ENCODE data around the gene SLAMF1. TPM values are rescaled to one million over a fixed set of nuclear protein-coding genes. Genes with fewer than 3 reads are reported as not detected.

Gene SLAMF1
- total RNA-seq, 2 donors from 2014 or later, result 1.8 to 2.3 TPM

- no peaks in the 10 kb centered on the region for H3K4me1 ChIP-seq (ENCODE audit: control insufficient read depth in 1 of 2, low read depth in 2 of 2)
- H3K4me3 ChIP-seq, result no peak overlapping the region
- DNase-seq (ENCODE audit: low spot score) (no peak), ATAC-seq (ENCODE audit: insufficient number of reproducible peaks, low FRiP score, low read depth) (no peak)
- TF ChIP-seq, protein P1, sequence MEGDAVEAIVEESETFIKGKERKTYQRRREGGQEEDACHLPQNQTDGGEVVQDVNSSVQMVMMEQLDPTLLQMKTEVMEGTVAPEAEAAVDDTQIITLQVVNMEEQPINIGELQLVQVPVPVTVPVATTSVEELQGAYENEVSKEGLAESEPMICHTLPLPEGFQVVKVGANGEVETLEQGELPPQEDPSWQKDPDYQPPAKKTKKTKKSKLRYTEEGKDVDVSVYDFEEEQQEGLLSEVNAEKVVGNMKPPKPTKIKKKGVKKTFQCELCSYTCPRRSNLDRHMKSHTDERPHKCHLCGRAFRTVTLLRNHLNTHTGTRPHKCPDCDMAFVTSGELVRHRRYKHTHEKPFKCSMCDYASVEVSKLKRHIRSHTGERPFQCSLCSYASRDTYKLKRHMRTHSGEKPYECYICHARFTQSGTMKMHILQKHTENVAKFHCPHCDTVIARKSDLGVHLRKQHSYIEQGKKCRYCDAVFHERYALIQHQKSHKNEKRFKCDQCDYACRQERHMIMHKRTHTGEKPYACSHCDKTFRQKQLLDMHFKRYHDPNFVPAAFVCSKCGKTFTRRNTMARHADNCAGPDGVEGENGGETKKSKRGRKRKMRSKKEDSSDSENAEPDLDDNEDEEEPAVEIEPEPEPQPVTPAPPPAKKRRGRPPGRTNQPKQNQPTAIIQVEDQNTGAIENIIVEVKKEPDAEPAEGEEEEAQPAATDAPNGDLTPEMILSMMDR (IDR thresholded peaks at IDR 0.05), result no peak
- H3K27me3 ChIP-seq (replicated peaks; ENCODE audit: insufficient read depth), result no peaks in the 10 kb centered on the region
- no peaks in the 10 kb centered on the region for H3K36me3 ChIP-seq
- H3K27ac ChIP-seq, result no peak overlapping the region
- no peaks in the 10 kb centered on the region for H3K9me3 ChIP-seq
Measured at GRCh38 chr1:160642281-160642644, 4.6 kb downstream of the SLAMF1 start.

DNA sequence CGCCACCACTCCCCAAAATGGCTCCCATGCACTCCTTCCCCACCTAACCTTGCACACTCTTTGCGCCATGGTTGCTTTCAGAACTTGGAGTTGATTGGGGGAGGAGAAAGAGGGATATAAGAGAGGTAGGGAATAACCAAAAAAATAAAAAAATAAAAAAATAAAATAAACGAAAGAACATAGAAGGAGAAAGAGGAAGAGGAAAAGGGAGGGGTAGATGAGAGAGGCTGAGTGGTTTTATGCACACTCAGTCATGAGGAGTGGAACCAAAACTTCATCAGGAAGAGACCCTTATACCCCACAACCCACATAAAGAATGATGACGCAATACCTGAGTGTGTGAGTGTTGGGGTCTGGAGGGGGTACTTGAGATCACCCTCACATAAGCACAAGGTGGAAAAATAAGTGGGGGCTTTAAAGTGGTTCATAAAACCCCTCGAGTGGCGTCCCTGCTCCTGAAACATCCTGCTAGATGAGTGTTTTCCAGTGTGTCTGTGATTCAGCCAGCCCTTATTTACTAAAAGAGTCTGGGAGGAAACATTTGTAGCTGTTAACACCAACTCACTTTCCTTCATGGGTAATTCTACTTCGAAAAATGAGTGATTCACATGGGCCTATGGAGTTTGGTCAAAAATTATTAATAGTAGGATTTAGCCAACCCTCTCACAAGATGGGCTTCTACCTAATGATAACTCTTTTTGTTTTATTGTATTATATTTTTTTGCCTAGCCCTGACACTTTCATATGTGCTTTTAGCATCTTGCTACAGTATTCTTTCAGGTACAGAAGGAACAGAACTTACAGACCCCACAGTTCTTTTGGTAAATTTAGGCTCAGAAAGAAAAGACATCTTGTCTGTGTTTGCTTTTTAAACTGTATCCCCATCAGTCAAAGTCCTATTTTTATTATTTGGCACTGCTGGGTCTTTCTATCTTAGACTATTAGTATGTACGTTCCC lies 5.2 kb downstream of the SLAMF1 start:
- Histone ChIP-seq H3K4me3 (no peak overlapping the region), H3K36me3 (no peaks in the 10 kb centered on the region), H3K9me3 (no peaks in the 10 kb centered on the region), H3K27ac (no peak overlapping the region), H3K4me1 (ENCODE audit: control insufficient read depth in 1 of 2, low read depth in 2 of 2) (no peaks in the 10 kb centered on the region), H3K27me3 (replicated peaks; ENCODE audit: insufficient read depth) (no peaks in the 10 kb centered on the region)
- TF ChIP-seq, protein P1 (IDR thresholded peaks at IDR 0.05), result no peak
- ATAC-seq (ENCODE audit: insufficient number of reproducible peaks, low FRiP score, low read depth) (no peak), DNase-seq (ENCODE audit: low spot score) (no peak)

- no peak overlapping the region for H3K27ac ChIP-seq
- ATAC-seq (ENCODE audit: insufficient number of reproducible peaks, low FRiP score, low read depth) (no peak), DNase-seq (ENCODE audit: low spot score) (no peak)
- no peaks in the 10 kb centered on the region for H3K4me1 ChIP-seq (ENCODE audit: control insufficient read depth in 1 of 2, low read depth in 2 of 2)
- no peaks in the 10 kb centered on the region for H3K36me3 ChIP-seq
- TF ChIP-seq, protein P1 (IDR thresholded peaks at IDR 0.05), result no peak
- no peaks in the 10 kb centered on the region for H3K27me3 ChIP-seq (replicated peaks; ENCODE audit: insufficient read depth)
- no peaks in the 10 kb centered on the region for H3K9me3 ChIP-seq
- no peak overlapping the region for H3K4me3 ChIP-seq
Measured at GRCh38 chr1:160640359-160641123, 6.3 kb downstream of the SLAMF1 start.

- Histone ChIP-seq H3K36me3 (no peaks in the 10 kb centered on the region), H3K4me3 (no peak overlapping the region), H3K9me3 (no peaks in the 10 kb centered on the region), H3K27ac (no peak overlapping the region), H3K4me1 (ENCODE audit: control insufficient read depth in 1 of 2, low read depth in 2 of 2) (no peaks in the 10 kb centered on the region), H3K27me3 (replicated peaks; ENCODE audit: insufficient read depth) (no peaks in the 10 kb centered on the region)
- DNase-seq (ENCODE audit: low spot score), result no peak
- no peak for ATAC-seq (ENCODE audit: insufficient number of reproducible peaks, low FRiP score, low read depth)
- TF ChIP-seq, protein P1 (IDR thresholded peaks at IDR 0.05), result no peak
Measured at GRCh38 chr1:160639652-160640051, 7.2 kb downstream of the SLAMF1 start.

DNA sequence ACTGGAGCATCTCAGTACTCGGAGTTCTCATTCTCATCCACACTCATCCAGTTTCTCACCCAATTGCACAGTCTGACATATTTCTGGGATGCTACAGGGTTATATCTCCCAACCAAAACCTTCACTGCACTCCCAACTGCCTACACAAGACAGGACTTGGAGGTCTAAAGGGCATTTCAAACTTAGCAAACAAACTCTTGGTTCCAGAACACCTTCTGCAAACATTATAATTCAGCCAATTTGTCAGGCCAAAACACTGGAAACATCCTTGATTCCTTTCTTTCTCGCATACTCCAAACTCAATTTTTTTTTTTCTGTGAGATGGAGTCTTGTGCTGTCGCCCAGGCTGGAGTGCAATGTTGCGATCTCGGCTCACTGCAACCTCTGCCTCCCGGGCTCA lies 7.9 kb downstream of the SLAMF1 start:
- Histone ChIP-seq H3K36me3 (no peaks in the 10 kb centered on the region), H3K27ac (no peak overlapping the region), H3K9me3 (no peaks in the 10 kb centered on the region), H3K27me3 (replicated peaks; ENCODE audit: insufficient read depth) (no peaks in the 10 kb centered on the region), H3K4me3 (no peak overlapping the region), H3K4me1 (ENCODE audit: control insufficient read depth in 1 of 2, low read depth in 2 of 2) (no peaks in the 10 kb centered on the region)
- TF ChIP-seq, protein P1 (IDR thresholded peaks at IDR 0.05), result no peak
- DNase-seq (ENCODE audit: low spot score), result no peak
- ATAC-seq (ENCODE audit: insufficient number of reproducible peaks, low FRiP score, low read depth), result no peak

All from thoracic aorta (tissue), 2 donors.